ENCODE data around the gene VEGFD. TPM values are rescaled to one million over a fixed set of nuclear protein-coding genes. Genes with fewer than 3 reads are reported as not detected.

The VEGFD gene
- total RNA-seq, 2 donors from 2014 or later = 0.68 to 1.4 TPM

DNA sequence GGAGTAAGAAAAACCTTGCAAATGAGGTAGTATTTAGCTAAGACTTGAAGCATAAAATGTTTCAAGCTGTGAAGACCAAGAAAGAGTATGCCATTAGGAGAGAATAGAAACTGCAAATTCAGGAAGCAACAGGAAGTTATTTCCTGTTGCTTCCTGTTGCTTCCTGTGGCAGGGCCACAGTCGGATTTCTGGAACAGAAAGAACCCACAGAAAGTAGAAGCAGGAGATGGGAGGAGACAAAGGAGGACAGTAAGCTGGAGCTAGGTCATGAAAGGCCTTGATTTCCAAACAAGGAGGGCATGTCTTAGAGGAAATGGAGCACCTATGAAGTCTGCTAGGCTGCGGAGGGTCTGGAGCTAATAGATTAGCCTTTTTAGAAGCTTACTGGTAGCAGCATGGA is 86.0 kb downstream of the VEGFD start:
- intact Hi-C loops (cut with DNase I) = no loop called here
- 89% methylated on average over 2 of the region's 2 CpGs for WGBS
- Histone ChIP-seq H3K27ac (no peak overlapping the region), H3K36me3 (no peaks in the 10 kb centered on the region), H3K9me3 (no peaks in the 10 kb centered on the region), H3K4me3 (no peak overlapping the region), H3K4me1 (replicated peaks) (no peaks in the 10 kb centered on the region), H3K27me3 (replicated peaks; ENCODE audit: insufficient read depth) (no peaks in the 10 kb centered on the region)
- DNase-seq (ENCODE audit: low spot score) = no peak
- TF ChIP-seq POLR2A (IDR thresholded peaks at IDR 0.05) (no peak), POLR2AphosphoS5 (IDR thresholded peaks at IDR 0.05) (no peak)
- TF ChIP-seq, protein P1, sequence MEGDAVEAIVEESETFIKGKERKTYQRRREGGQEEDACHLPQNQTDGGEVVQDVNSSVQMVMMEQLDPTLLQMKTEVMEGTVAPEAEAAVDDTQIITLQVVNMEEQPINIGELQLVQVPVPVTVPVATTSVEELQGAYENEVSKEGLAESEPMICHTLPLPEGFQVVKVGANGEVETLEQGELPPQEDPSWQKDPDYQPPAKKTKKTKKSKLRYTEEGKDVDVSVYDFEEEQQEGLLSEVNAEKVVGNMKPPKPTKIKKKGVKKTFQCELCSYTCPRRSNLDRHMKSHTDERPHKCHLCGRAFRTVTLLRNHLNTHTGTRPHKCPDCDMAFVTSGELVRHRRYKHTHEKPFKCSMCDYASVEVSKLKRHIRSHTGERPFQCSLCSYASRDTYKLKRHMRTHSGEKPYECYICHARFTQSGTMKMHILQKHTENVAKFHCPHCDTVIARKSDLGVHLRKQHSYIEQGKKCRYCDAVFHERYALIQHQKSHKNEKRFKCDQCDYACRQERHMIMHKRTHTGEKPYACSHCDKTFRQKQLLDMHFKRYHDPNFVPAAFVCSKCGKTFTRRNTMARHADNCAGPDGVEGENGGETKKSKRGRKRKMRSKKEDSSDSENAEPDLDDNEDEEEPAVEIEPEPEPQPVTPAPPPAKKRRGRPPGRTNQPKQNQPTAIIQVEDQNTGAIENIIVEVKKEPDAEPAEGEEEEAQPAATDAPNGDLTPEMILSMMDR (IDR thresholded peaks at IDR 0.05) = no peak

Other genes starting within 250 kb of the VEGFD start
- gene ASB9, start 114.3 kb downstream of the VEGFD start, total RNA-seq = 10 to 100 TPM in 1 of 2 donors, 1 to 10 TPM in 1; 1.8 to 62.1 TPM
- under 1 TPM in 1 of 2 donors, not detected in 1; 0.46 TPM for gene ASB11, start 68.8 kb downstream of the VEGFD start, total RNA-seq
- gene PIGA, start 48.9 kb downstream of the VEGFD start, total RNA-seq = 1 to 10 TPM; 6.6 to 7.0 TPM
- 10 to 100 TPM in 1 of 2 donors, 1 to 10 TPM in 1; 8.9 to 20.1 TPM for gene PIR, start 108.9 kb upstream of the VEGFD start, total RNA-seq
- 1 to 10 TPM in 1 of 2 donors, under 1 TPM in 1; 0.14 to 1.2 TPM for gene BMX, start 116.4 kb upstream of the VEGFD start, total RNA-seq
- gene ACE2, start 216.5 kb upstream of the VEGFD start, total RNA-seq = 10 to 100 TPM in 1 of 2 donors, under 1 TPM in 1; 0.14 to 74.6 TPM

Data from prostate gland (tissue), 2 donors.